ENCODE results near the gene RAB18.

- TF ChIP-seq CTCF (IDR thresholded peaks at IDR 0.05) (no peak), EZH2 (IDR thresholded peaks at IDR 0.05; ENCODE audit: borderline replicate concordance, insufficient read depth, low read depth, low read length, poor library complexity, severe bottlenecking) (no peak)
Measured at GRCh38 chr10:27485368-27485767, 18.7 kb upstream of the RAB18 start.

Measured in B cell (primary cell).